ENCODE measurements around the gene XPO4. TPM values are rescaled to one million over a fixed set of nuclear protein-coding genes. Genes with fewer than 3 reads are reported as not detected.

The XPO4 gene
- polyA plus RNA-seq, 1 of the 3 experiments (the other 2 are of a cell fraction) = 4.2 TPM

- TF ChIP-seq NRF1 (IDR thresholded peaks at IDR 0.05; ENCODE audit: low read depth, low read length) = no peak
- no peak for TF ChIP-seq RXRA (IDR thresholded peaks at IDR 0.05; ENCODE audit: borderline replicate concordance, low read depth)
- TF ChIP-seq FOXM1 (IDR thresholded peaks at IDR 0.05; ENCODE audit: low read depth) = no peak
- no peak for TF ChIP-seq EP300 (IDR thresholded peaks at IDR 0.05; ENCODE audit: borderline replicate concordance in 1 of 2, low read depth in 1 of 2, low read length in 1 of 2)
- TF ChIP-seq TCF12 (IDR thresholded peaks at IDR 0.05) = no peak
- TF ChIP-seq TEAD4 (IDR thresholded peaks at IDR 0.05; ENCODE audit: borderline replicate concordance, insufficient read depth) = no peak
- TF ChIP-seq USF1 (IDR thresholded peaks at IDR 0.05; ENCODE audit: borderline replicate concordance, low read depth) = no peak
- H4K20me1 ChIP-seq (ENCODE audit: insufficient read depth) = no peaks in the 10 kb centered on the region
- CTCF ChIA-PET = no interaction called here
- no peak overlapping the region for H3K4me2 ChIP-seq
- no peaks in the 10 kb centered on the region for H3K4me1 ChIP-seq (ENCODE audit: control insufficient read depth in 1 of 2, insufficient read depth in 2 of 2, low read depth in 1 of 2, low read length in 1 of 2)
- H3K4me3 ChIP-seq (ENCODE audit: low read depth in 2 of 2, low read length in 1 of 2) = no peak overlapping the region
- no peaks in the 10 kb centered on the region for H3K27me3 ChIP-seq (ENCODE audit: insufficient read depth)
- no peaks in the 10 kb centered on the region for H3K79me2 ChIP-seq (ENCODE audit: insufficient read depth)
- no peak for DNase-seq
- H2AFZ ChIP-seq (ENCODE audit: low read depth) = no peak overlapping the region
- no peaks in the 10 kb centered on the region for H3K9me2 ChIP-seq
- H3K9me3 ChIP-seq = no peaks in the 10 kb centered on the region
- POLR2A ChIA-PET = no interaction called here
- no peak overlapping the region for H3K9ac ChIP-seq
- 65% methylated on average over 3 of the region's 3 CpGs for WGBS (ENCODE audit: low lambda C conversion rate)
- H3F3A ChIP-seq (replicated peaks; ENCODE audit: insufficient read depth) = no peaks in the 10 kb centered on the region
- H3K27ac ChIP-seq (ENCODE audit: low read depth in 2 of 2, low read length in 1 of 2) = no peak overlapping the region
- no peaks in the 10 kb centered on the region for H3K36me3 ChIP-seq (replicated peaks in 1 of 2; ENCODE audit: control insufficient read depth in 1 of 2, insufficient read depth in 2 of 2, low read length in 1 of 2)
Observed at GRCh38 chr13:20760872-20761271, 141.7 kb downstream of the XPO4 start.

- H3K79me2 ChIP-seq (ENCODE audit: insufficient read depth) = no peaks in the 10 kb centered on the region
- H3K4me2 ChIP-seq = no peak overlapping the region
- no peak overlapping the region for H3K27ac ChIP-seq (ENCODE audit: low read depth in 2 of 2, low read length in 1 of 2)
- DNase-seq = no peak
- 0 out of 2 replicates have a peak, but pooled peaks cover 8% of the 10 kb centered on the region for H3K9me3 ChIP-seq
- no peaks in the 10 kb centered on the region for H3K36me3 ChIP-seq (replicated peaks in 1 of 2; ENCODE audit: control insufficient read depth in 1 of 2, insufficient read depth in 2 of 2, low read length in 1 of 2)
- H3K4me1 ChIP-seq (ENCODE audit: control insufficient read depth in 1 of 2, insufficient read depth in 2 of 2, low read depth in 1 of 2, low read length in 1 of 2) = no peaks in the 10 kb centered on the region
- H4K20me1 ChIP-seq (ENCODE audit: insufficient read depth) = no peaks in the 10 kb centered on the region
- H3K9ac ChIP-seq = no peak overlapping the region
- H3K27me3 ChIP-seq (ENCODE audit: insufficient read depth) = no peaks in the 10 kb centered on the region
- H3K9me2 ChIP-seq = no peaks in the 10 kb centered on the region
- CTCF ChIA-PET = interaction anchor here (0.7 kb wide), 1 partner anchor 65 kb away, joined by 3 read pairs; no protein-coding TSS in a partner anchor
- H3F3A ChIP-seq (replicated peaks; ENCODE audit: insufficient read depth) = no peaks in the 10 kb centered on the region
- H3K4me3 ChIP-seq (ENCODE audit: low read depth in 2 of 2, low read length in 1 of 2) = no peak overlapping the region
- no peak overlapping the region for H2AFZ ChIP-seq (ENCODE audit: low read depth)
- POLR2A ChIA-PET = no interaction called here
- TF ChIP-seq ZBTB33 (IDR thresholded peaks at IDR 0.05; ENCODE audit: borderline replicate concordance, low read depth) (no peak), CTCF (IDR thresholded peaks at IDR 0.05) (no peak), USF1 (IDR thresholded peaks at IDR 0.05; ENCODE audit: borderline replicate concordance, low read depth) (no peak), TCF12 (IDR thresholded peaks at IDR 0.05) (no peak), FOSL2 (IDR thresholded peaks at IDR 0.05; ENCODE audit: borderline replicate concordance, low read depth) (no peak), POLR2AphosphoS5 (IDR thresholded peaks at IDR 0.05; ENCODE audit: low read depth, low read length) (no peak), FOXJ3 (CRISPR knock-in tag; IDR thresholded peaks at IDR 0.05) (no peak), REST (IDR thresholded peaks at IDR 0.05; ENCODE audit: low read depth, low read length) (no peak), RCOR1 (IDR thresholded peaks at IDR 0.05; ENCODE audit: low read length) (no peak), SMC3 (IDR thresholded peaks at IDR 0.05; ENCODE audit: low read depth, low read length) (no peak), TEAD4 (IDR thresholded peaks at IDR 0.05; ENCODE audit: borderline replicate concordance, insufficient read depth) (no peak), FOXM1 (IDR thresholded peaks at IDR 0.05; ENCODE audit: low read depth) (no peak), USF2 (IDR thresholded peaks at IDR 0.05; ENCODE audit: borderline replicate concordance, low read depth, low read length) (no peak), EZH2phosphoT487 (IDR thresholded peaks at IDR 0.05; ENCODE audit: borderline replicate concordance, low read depth) (no peak)
Observed at GRCh38 chr13:20754009-20754408, 148.5 kb downstream of the XPO4 start.
